DMS 273 treated with DMSO at 0.1 percent for 48 hours (cell line): Measurements from ENCODE around the gene SLC25A41.
A peak's percentile ranks its signal among the peaks of the same experiment; 100 is the strongest.
"Not testable (repeated sequence)": the region's sequence is repeated elsewhere in the genome, so short reads cannot be mapped to it uniquely, and the experiment has no call there.

Experiments
- DNase-seq: peaks from one replicate; lab custom pipeline; 2025; lab: John Stamatoyannopoulos, UW

The SLC25A41 gene

GRCh38 chr19:6428692-6429418, 4.7 kb downstream of the SLC25A41 start:
- not testable (repeated sequence) for DNase-seq

- no peak for DNase-seq
These were observed 6.4 kb downstream of the SLC25A41 start for GRCh38 chr19:6427131-6427530.

DNA sequence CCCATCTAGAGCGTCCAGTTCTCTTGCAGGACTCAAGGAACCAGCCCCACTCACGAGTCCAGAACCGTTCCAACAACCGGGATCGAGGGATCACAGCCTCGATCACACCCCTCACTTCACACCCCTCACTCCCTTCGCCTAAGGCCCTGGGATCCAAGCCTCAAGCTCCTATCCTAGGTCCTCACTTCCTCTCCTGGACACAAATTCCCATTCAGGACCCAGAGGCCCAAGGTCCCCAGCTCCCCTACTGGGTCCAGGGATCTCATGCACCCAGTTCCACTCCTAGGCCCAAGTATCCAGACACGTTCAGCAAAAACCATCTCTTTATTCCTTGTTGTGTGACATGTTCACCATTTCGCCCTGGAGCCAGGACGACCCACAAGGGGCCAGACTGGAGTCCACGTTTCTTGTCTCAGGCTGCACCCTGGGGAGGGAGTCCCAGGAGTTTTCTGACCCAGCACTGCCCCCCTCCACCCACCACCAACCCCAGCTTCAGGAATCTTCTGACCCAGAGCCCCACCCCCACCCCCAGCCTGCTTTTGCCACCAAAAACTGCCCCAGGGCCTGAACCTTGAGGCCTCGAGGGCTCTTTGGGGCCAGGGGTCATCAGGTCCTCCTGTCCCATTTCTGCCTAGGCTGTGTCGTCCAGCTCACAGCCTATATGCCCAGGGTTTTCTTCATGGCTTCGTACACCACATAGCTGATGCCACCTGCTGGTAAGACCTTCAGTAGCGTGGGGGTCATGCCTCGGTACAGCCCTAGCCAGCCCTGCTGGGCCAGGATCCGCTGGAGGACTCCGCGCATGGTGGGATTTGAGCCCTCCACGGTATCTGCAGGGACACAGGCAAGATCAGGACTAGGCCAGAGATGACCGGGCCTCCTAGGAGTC, 7.6 kb downstream of the SLC25A41 start:
- DNase-seq, result no peak

DNA sequence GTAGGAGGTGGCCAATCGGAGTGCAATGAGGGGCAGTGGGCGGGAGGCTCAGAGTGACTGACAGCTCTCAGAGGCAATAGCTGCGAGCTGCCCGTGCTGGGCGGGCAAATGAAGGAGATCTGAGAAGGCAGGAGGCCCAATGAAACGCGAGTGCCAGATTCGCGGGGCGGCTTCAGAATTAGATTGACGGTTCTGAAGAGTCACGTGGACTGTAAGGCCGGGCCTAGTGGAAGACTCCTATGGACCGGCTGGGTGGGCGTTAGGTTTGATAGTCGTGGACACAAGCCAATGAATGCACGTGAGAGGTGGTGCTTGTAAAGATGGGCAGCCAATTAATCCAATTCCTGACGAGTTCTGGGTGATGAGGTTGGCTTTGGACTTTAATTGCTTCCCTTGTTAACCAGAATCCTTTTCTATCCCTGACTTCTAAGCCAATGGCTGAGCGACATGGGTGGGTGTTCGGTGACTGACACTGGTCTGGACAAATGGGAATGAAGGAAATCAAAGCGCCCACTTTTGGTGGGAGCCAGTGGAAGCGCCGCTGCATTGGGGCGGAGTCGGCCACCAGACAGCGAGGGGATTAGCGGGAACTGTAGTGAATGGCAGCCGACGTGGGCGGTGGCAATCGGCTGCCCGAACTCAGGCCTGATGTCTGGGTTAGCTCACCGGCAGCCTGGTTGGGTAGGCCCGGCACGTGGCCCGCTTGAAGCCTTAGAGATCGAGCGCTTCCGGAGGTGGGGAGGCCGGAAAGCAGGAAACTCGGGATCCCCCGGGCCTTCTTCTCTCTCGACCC, 8.4 kb downstream of the SLC25A41 start:
- peak; percentile 100 for DNase-seq

DNA sequence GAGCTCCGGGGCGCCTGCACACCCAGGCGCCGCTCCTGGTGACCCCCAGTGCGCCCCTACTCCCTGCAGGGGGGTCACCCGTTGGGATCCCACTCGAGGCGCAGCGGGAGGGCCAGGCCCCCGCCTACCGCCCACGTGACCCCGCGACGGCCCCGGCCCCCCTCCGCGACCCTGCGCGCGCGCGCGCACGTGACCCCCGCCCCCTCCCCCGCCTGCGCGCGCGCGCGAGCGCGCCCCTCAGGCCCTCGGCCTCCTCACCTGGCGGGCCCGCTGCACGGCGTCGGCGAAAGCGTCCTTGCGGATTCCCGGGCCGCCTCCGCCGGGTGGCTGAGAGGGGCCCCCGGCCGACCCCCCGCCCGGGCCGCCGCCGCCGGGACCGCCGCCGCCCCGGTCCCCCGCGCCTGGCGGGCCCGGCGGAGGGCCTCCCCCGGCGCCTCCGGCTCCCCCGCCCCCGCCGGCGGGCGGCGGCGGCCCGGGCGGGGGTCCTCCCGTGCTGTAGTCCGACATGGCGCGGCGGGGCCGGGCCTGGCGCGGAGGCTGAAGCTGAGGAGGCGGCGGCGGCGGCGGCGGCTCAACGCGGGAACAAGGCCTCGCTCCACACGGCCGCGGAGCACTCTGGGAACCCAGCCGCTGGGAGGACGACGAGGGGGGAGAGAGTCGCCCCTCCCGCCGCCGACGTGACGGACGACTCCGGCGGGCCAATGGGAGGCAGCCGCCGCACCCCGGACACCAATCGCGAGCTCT, 9.2 kb downstream of the SLC25A41 start, which contains the start of gene KHSRP:
KHSRP (minus strand) TSS at position 617 of the 744 bp plus-strand sequence; CDS start at position 507, 110 bp downstream.
- DNase-seq, result no peak

DNA sequence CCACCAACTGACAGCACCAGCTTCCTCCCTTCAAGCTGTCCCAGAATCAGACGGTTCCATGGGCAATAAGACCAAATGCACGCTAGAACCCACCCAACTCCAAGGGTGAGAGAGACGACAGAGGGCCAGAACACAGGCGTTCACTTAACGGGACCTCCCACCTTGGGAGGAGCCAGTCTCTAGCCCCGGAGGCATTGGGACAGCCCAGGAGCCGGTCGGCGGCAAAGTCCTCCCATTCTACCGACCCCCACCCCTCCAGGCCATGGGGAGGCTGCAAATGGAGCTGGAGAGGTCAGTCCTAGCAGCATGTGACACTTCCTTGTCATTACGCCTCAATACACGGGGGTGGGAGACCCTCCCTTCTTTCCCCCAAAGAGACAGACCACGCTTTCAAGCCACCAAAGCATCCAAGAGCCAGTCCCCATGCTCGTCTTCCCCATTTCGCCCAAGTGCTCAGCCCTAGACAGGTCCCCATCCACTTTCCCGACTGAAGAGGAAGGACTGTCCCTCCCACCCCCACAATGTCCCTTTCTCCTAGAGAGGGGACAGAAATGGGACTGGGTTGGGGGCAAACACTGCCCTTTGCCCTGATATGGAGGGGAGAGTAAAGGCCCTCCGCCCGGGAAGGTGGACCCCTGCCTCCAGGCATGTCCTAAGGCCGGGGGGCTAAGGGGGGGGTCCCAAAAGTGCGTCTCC, 9.9 kb downstream of the SLC25A41 start:
- no peak for DNase-seq

DNA sequence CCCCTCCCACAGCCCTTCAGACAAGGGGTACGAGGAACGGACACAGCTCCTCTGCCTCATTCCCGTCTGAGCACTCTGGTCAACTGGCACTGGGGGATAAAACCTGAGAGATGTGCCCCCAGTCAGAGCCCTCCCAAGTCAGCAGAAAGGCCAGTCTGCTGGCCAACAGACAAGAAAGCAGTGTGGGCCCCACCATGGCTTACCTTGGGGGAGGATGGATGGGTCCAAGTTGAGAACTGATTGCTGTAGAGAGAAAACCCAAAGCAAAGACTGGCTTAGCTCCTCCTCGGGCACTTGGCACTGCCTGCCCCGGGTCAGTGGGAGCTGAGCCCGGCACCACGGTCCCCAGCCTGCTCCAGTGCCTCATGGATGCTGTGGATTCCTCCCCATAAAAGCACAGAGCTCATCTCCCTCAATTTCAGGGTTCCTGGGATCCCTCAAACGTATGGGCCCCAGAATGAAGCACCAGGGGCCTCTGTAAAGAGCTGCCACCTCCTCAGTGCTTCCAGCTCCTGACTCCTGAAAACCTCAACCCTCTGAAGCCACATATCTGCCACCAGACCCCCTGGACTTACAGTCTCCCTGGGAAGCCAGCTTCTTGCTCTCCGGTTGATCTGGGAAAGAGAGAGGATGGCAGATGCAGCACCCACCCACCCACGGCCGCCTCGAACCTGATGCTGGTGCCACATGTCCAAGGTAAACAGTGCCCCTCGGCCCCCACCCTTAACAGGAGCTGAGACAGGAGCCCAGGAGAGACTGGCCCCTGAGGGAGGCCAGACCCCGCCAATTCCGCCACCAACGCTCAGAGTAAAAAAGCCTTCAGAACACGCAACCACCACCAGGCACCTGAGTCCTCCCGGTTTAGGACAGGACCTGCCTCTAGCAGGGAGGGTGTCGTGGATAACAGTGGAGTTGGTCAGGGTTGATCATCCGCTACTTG, 12.2 kb downstream of the SLC25A41 start:
- no peak for DNase-seq

- DNase-seq, result no peak
These were observed 15.0 kb downstream of the SLC25A41 start for GRCh38 chr19:6418562-6418932.

GRCh38 chr19:6417713-6418561, 15.6 kb downstream of the SLC25A41 start:
- DNase-seq, result no peak

- DNase-seq, result no peak
These were observed 16.7 kb downstream of the SLC25A41 start for GRCh38 chr19:6416658-6417405.

DNA sequence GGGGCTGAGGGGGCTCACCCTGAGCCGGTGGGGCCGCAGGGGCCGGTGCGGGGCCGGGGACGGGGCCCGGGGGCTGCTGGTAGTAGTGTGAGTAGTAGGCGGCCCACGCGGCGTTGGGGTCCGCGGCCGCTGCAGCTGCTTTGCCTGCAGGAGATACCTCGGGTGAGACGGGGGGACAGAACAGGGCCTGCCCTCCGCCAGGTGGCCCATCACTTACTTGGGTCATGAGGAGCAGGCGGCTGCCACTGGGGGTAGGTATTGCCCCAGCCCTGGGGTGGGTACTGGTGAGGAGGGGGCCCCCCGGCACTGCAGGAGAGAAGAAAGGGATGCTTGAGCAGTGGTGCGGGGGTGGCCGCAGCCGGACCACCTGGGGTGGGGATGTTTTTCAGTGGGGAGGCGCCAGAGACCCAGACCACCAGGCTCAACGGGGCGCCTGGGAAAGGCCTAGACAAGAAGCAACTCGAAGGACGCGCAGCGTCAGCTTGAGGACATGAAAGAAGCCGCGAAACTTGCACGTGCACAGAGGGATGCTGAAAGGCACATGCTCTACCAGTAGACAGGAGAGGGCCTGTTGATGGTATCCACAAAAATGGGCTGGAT, 17.9 kb downstream of the SLC25A41 start:
- no peak for DNase-seq

DNA sequence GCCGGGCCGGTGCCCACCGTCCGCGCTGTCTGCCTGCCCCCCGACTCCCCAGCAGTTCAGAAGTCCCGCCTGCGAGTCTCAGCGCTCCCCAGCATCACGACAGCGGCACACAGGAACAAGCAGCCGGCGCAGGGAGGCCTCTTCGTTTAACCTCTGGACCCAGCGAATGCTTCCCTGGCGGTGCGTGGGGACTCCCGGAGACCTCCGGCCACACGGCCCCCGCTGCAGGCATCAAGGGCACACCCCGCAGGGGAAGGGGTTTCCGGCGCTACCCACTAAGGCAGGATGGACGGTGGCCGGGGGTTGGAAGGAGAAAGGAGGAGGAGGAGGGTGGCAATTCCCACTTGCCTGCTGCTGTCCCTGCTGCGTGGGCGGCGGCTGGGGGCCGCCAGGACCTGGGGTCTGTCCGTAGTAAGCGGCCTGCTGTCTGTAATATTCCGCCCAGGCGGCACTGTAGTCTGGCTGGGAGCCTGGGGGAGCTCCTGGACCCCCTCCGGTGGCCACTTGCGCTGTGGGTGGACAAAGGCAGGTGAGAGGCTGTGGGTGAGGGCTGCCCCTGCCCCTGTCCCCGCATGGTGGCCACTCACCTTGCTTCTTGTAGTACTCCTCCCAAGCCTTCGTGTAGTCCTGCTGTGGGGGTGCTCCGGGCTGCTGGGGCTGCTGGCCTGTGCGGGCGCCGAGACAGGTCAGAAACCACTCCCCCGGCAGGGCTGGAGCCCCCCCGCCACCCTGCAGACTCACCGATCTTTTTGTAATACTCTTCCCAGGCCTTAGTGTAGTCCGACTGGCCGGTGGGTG, 18.6 kb downstream of the SLC25A41 start:
- DNase-seq, result no peak

DNA sequence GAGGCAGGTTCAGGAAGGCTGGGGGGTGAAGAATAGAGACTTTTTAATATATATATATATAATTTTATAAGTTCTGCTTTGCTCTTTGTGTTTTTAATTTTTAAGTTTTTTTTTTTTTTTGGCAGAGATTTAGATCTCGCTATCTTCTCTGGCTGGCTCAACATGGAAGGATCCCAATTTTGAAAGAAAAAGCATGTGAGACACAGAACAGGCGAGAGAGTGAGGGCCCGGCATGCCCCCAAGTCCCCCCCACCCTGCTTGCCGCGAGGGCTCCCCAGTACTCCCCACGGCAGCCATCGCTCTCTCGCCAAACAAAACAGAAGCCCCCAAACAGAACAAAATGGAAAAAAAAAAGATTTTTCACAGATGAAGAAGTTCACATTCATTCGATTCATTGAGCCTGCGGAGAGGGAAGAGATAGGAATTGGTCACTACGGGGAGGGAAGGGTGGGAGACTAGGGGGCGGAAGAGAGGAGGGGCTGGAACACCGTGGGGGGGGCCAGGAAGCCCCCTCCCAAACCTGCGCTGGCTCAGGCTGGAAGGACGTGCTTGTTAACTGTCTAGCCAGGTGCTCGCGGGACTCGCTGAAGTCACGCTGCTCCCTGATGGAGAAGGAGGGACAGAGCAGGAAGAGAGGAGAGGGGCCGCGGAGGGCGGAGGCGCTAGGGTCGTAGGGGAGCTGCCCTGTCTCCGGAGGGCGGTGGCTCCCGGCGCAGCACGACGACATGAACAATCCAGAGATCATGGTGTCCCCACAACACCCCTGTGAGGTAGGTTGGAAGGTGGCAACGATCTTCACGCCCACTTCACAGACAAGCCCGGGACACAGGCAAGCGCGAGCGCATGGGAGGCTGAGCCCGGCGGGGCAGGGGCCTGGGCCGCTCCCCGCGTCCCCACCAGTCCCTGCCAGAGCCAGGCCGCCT, 19.6 kb downstream of the SLC25A41 start:
- no peak for DNase-seq

- DNase-seq, result no peak
These were observed 20.3 kb downstream of the SLC25A41 start for GRCh38 chr19:6413291-6413690.

DNA sequence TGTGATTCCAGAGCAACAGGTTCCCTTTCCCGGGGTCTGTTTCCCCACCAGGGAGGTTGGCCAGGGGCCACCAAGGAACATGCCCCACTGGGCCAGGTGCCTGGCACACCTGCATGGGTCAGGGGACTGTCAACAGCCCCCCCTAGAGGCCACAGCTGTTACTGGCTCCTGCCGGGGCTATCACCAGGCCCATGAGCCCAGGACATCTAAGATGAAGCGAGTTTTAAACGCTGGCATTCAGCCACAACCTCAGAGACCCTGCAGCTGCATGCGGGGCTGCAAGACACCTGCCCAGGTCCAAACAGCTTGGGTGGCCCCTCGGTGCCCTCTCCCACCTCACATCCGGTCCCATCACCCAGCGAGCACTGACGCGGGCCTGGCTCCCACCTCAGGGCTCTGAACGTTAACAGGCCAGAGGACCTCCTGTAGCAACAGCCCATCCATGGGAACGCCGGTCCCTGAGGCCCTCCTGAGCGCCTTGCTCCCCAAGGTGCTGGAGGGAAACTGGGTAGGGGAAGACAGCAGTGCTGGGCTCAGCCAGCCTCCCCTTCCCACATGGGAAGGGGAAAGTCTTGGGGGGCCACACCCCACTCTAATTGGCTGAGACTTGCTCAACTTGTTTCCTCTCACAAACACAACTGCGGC, 21.0 kb downstream of the SLC25A41 start:
- no peak for DNase-seq
